Stimulated activated CD8-positive, alpha-beta memory T cell treated with anti-CD3 and anti-CD28 coated beads, Interleukin-15, amount 100 ng/mL, for 48 hours (primary cell): ENCODE data around the gene FRMD4A.

Experiments
- DNase-seq, 2 donors: peaks; one replicate each; pipeline ENCODE4 v3.0.0-alpha.2; 2020; ENCODE audit warnings: low read depth in 2 of 2

Gene FRMD4A

GRCh38 chr10:13615650-13616300, 714.9 kb downstream of the FRMD4A start:
- no peak for DNase-seq

GRCh38 chr10:13614530-13615332, 716.0 kb downstream of the FRMD4A start:
- no peak for DNase-seq

GRCh38 chr10:13613519-13613918, 717.2 kb downstream of the FRMD4A start:
- no peak for DNase-seq

GRCh38 chr10:13612654-13613373, 717.9 kb downstream of the FRMD4A start:
- no peak for DNase-seq

- no peak for DNase-seq
Measured at GRCh38 chr10:13608246-13608853, 722.4 kb downstream of the FRMD4A start.

- DNase-seq: no peak
Measured at GRCh38 chr10:13604357-13605040, 726.2 kb downstream of the FRMD4A start.

GRCh38 chr10:13597909-13598308, 732.8 kb downstream of the FRMD4A start:
- no peak for DNase-seq

GRCh38 chr10:13594641-13595040, 736.1 kb downstream of the FRMD4A start:
- DNase-seq: no peak
